GM21515 (cell line): ENCODE results near the gene MID2.
"Not testable (repeated sequence)": the region's sequence is repeated elsewhere in the genome, so short reads cannot be mapped to it uniquely, and the experiment has no call there.

ENCODE experiments used
- ATAC-seq: cut with Tn5 transposase; IDR thresholded peaks from one replicate; pipeline ENCODE4 v1.9.1; 2021; ENCODE audit not compliant: unreplicated experiment

The MID2 gene

GRCh38 chrX:107940095-107940494, 114.4 kb downstream of the MID2 start:
- no peak for ATAC-seq

DNA sequence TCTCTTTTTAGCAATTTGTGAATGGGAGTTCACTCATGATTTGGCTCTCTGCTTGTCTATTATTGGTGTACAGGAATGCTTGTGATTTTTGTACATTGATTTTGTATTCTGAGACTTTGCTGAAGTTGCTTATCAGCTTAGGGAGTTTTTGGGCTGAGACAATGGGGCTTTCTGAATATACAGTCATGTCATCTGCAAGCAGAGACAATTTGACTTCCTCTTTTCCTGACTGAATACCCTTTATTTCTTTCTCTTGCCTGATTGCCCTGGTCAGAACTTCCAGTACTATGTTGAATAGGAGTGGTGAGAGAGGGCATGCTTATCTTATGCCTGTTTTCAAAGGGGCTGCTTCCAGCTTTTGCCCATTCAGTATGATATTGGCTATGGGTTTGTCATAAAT, 129.7 kb downstream of the MID2 start:
- not testable (repeated sequence) for ATAC-seq

DNA sequence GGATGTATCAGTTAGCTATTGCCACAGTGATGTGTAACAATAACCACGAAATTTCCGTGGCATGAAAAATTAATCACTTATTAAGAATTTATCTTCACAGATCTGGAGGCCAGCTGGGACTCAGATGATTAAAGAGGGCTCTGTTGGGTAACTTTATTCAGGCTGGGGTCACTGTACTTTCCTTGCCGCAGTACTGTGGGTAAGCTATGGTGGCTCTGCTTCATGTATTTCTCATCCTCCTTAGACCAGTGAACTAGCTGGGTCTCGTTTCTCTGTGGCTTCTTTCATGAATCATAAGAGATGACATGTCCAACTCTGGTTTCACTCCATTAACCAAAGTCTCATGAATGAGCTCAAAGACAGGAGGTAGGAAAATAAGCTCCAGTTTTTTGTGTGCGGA, 143.0 kb downstream of the MID2 start:
- ATAC-seq, result no peak

GRCh38 chrX:107970073-107970472, 144.4 kb downstream of the MID2 start:
- no peak for ATAC-seq

DNA sequence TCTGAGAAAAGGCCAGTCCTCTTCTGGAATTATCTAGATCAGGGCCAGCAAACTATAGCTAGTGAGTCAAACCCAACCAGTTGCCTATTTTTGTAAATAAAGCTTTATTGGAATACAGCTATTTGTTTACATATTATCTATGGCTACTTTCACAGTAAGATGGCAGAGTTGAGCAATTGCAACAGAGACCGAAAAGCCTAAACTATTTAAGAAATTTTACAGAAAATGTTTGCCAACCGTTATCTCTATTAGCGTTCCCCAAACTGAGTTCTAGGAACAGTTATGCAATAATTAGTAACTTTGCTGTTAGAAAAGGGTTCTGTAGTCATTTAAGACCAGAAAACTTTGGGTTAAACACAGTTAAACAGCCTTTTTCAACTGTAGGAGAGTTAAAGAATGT, 146.0 kb downstream of the MID2 start:
- no peak for ATAC-seq
